CD4-positive, alpha-beta T cell treated with Interleukin-17A for 4 hours (primary cell): ENCODE data around the gene SAMD5.

ENCODE experiments used
- DNase-seq: peaks from one replicate; pipeline ENCODE4 v3.0.0-alpha.2; 2020; ENCODE audit warnings: mixed read lengths

The SAMD5 gene

DNA sequence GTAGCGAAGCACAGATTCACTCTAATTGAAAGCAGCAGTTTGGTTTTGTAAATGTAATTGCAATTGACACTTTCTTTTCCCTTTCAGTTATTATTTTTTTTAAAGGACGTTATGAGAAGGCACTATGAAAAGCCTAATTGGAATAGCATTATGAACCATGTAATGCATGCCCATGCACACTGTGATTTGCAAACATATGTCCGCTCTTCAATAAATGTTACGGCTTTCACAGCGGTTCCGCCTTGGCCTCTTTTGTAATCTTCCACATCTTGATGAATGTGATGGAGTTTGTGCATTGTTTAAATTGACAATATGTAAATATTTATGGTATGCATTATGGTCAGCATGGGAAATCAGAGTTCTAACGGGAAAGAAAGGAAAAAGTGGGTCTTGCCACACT, 61.3 kb downstream of the SAMD5 start:
- no peak for DNase-seq

DNA sequence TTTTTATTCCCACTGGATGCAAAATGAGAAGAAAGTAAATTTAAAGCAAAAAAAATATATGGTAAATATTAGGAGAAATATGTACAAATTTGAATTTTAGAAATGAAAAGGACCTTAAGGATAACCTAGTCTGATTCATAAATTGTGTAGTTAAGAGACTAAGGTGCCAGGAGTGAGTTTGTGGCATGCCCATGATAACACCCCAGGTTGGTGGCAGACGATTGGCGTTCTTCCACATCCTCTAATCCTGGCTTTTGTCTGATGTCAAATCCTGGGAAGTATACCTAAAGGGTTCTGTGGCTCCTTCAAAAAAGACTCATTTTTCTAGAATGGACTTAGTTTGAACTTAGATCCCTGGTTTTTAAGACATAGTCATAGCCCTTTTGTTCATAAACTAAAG, 62.2 kb downstream of the SAMD5 start:
- no peak for DNase-seq

DNA sequence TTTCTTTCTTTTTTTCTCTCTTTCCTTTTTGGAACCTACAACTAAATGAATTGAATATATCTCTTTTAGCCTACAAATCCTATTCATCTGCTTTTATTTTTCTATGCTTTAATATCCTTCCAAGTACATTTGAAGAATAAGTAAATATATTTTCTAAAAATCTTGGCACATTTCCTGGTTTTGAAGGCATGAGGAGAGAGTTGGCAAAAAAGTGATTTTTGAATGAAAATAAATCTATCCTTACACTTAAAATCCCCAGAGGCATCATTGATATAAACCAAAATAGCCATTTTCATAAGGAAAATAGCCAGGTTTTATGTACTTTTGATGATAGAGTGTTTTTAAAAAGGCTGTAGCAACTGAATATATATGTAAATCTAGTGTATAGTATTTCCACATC, 69.0 kb downstream of the SAMD5 start:
- DNase-seq = no peak

DNA sequence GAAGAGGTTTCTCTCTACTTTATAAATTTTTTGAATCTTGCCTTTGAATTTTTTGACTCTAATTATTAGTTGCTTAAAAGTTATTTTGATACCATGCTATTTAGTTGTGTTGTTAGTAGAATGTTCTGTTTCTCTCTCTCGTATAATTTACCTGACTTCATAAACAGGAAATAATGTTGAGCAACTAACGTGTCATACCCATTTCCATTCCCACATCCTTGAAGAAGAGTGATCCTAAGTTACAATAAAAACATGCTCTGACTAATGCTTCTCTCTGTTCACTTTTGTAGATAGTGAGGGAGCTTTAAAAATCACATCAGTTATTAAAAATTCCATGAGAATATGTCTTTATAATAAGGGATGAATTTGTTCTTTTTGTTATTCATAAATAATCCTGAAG, 69.7 kb downstream of the SAMD5 start:
- DNase-seq = no peak

DNA sequence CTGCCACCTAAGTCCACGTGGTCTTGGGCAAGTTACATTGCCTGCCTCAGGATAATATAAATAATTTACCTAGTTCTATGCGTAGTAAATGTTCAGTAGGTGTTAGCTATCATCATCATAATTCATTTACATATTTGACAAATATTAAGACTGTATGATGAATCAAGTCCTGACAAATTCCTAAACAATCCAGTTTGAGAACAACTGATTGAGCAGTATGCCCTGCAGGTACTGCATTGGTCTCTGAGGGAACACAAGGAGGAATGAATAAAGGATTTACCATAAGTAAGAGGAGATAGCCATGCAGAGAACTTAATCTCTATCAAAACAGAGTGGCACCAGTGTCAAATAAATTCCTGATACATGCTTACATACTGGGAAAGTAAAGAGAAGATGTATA, 70.4 kb downstream of the SAMD5 start:
- DNase-seq = no peak

DNA sequence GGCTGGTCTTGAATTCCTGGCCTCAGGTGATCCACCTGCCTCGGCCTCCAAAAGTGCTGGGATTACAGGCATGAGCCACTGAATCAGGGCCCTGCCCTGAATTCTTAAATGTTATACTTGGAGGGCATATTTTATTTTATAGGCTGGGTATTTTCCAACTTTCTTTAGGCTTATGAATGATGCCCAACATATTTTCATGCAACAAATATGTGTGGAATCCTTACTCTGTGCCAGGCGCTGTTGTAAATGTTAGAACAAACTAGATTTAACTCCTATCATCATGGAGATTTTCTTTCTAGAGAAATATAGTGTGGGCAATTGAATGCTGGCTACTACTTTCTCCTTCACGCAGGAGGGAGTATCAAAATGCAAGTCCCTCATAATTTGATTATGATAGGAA, 71.2 kb downstream of the SAMD5 start:
- no peak for DNase-seq

DNA sequence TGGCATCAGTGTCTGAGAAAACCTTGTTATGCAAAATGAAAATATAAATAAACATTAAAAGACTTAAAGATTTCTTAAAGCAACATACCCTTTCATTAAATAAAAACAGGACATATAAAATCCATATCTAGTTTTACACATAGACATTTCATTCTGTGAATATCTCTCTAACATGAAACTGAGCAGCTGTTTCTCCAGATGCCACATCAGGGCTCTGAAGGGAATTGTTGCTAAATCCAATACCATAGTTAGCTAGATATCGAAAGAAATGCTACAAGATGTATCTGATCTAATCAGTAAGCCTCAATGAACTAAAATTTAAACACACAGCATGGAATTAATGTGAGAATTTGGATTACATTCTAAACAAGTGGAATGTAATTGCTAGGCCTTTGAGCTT, 74.5 kb downstream of the SAMD5 start:
- DNase-seq = no peak

DNA sequence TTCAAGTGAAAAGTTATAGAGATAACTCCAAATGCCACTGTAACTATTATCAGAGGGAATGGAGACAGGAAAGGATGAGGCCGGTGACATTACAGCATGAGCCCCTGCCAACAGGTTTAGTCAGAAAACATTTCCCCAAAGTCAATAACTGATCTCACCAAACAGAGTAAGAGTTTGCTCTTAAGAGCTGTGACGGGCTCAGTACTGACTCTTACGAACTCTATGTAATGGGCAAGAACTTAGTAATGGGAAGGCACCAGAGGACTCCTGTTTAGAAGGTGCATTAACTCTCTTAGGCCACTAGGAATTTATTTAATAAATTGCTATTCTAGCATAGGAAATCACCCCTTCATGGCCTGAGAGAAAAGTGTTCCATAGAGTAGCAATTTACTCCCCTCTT, 76.8 kb downstream of the SAMD5 start:
- no peak for DNase-seq

DNA sequence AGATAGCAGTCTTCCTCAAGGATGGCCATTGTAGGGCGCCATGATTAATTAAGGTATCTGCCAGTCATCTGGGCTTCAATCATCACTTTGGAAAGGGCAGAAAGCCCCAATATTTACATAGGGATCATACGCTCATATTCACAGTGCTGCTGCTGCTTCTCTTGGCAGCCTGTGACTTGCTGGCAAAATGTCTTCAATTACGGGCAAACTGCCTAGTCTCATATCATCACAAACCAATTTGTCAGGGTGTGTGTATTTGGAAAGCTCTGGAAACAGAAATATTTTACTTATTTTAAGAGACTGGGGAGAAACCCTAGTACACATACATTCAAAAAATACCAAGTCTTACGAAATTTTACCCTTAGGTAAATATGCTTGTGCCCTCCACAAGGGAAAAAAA, 77.6 kb downstream of the SAMD5 start:
- DNase-seq = no peak

DNA sequence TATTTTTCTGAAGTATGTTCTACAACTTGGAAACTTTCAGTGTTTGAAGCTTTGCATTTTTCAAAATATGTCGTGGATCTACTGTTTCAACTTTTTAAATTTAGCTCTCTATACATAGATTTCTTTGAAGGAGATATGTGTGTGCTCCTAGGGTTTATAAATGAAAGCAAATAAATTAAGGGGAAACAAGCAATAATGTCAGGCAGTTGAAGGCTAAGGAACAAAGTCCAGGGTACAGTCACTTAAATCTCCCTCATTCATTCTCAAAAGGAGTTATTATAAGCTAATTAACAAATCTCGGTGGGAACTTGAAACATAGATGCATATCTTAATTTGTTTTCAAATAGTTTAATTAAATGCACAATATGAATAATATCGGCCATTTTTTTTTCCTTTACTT, 79.4 kb downstream of the SAMD5 start:
- no peak for DNase-seq

DNA sequence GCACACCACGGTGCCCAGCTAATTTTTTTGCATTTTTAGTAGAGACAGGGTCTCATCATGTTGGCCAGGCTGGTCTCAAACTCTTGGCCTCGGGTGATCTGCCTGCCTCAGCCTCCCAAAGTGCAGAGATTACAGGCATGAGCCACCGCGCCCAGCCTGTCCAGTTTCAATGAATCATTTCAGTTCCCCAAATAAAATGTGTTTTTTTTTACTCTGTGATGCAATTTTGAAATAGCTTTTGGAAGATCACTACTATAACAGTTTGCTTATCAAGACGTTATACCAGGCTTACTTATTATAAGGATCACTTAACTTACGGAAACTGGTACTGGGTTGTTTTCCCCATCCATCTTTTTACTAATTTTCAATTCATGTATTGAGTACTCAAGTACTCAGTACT, 80.0 kb downstream of the SAMD5 start:
- no peak for DNase-seq

DNA sequence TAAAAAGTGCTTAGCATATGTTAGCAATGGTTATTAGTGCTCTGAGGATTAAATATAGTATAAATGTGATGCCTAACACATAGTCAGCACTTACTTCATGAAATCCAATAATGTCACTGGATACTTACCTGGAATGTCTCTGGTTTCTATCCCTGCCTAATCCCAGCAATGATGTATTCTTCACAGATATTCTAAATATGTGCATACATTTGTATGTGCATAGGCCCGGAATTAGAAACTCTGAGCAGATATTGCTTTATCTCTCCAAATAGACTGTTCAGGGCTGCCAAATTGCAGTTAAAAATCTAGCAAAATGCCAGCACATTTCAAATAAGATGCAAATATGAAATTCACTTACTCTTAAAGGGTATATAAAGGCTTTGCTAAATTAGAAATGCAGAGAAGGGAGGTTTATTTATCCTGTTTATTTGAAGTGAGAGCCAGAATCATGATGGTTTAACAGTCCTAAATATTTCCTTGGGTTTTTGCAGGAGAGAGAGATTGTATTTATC, 81.3 kb downstream of the SAMD5 start:
- no peak for DNase-seq

DNA sequence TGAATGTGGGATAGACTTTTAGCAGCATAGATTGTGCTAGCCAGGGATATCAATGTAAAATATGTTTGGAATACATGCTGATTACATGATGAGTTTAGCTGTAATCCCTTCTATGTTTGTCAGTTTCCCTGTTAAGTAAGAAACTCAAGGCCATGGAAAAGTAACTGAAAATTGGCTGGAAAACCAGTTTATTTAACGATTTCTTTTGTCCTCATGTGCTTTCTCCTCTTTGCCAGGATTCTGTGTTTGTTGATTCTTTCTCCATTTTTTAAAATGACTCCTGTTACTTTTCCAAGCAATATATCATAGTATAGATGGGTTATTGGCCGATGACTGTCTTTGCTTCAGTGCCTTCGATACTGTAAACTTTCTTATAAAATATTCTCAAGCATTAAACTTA, 87.5 kb downstream of the SAMD5 start:
- no peak for DNase-seq

DNA sequence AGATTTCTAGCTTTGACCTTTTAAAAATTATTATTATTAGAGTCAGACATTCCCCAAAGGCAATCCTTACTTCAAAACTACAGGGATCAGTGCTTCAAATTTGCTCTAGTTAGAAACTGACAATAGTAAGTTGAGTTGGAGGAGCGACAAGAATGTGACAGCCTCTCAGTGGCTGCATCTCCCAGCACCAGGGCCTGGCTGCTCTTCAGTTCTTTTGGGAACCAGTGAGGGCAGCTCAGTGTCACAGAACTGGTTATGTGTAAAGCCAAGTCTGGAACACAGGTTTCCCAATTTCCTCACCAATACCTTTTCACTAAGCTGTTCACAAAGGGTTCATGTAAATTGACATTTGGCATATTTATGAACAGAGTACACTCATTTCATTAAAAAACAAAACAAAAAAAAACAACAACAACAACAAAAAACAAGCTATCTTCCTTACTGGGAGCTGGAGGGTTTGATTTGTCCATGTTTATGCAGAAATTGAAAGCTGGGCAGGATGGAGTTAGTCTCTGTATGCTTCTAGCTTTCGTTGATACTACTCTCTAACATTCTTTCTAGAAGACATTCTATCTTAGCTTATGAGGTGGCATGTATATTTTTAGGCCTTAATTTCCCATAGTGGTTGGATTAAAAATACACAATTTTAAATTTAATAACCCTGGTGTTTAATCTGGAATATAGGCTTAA, 95.0 kb downstream of the SAMD5 start:
- DNase-seq = no peak

DNA sequence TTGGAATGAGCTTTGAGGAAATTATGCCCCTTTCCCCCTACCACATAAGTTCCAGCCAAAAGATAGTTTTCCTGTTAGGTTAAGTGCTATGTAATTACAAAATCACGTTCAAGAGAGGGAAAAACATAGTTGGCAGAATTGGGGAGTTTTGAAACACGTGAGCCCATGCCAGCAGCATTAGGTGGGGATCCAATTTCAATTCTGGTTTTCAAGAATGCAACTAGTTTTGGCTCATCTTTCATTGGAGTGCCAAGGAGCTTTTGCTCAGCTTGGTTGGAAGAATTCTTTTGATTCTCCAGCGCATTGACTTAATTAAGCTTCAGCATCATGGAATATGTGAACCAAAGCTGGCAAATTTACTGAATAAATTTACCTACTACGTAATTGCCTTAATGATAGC, 95.9 kb downstream of the SAMD5 start:
- DNase-seq = no peak

DNA sequence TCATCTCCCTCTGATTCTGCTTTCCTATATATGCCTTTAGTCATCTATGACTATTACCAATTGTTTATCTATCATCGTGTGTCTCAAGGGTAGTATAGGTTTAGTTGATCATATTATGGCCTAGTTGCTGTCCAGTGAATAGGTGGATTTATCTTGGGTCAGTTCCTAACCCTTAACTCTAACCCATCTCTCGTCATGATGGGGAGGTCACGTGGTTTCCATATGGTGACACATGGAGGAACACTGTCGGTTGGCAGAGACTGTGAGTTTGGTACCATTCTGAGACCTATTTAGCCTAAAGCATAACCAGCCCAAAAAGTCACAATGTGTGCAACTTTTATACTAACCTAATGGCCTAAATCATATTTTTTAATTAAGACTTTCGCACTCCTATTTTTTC, 103.5 kb downstream of the SAMD5 start:
- DNase-seq = no peak

DNA sequence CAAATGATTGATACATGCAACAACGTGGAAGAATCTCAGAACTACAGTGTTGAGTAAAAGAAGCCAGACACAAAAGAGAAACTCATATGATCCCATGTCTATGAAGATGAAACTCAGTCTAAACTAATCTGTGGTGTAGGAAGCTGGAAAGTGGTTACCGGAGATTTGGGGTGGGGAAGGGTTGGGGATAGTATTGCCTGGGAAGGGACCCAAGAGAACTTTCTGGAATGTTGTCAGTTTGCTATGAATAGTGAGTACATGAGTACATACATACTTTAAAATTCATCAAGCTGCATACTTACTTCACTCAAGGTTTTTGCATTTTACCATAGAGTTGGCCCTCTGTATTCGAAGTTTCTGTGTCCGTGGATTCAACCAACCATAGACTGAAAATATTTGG, 106.0 kb downstream of the SAMD5 start:
- DNase-seq = no peak

DNA sequence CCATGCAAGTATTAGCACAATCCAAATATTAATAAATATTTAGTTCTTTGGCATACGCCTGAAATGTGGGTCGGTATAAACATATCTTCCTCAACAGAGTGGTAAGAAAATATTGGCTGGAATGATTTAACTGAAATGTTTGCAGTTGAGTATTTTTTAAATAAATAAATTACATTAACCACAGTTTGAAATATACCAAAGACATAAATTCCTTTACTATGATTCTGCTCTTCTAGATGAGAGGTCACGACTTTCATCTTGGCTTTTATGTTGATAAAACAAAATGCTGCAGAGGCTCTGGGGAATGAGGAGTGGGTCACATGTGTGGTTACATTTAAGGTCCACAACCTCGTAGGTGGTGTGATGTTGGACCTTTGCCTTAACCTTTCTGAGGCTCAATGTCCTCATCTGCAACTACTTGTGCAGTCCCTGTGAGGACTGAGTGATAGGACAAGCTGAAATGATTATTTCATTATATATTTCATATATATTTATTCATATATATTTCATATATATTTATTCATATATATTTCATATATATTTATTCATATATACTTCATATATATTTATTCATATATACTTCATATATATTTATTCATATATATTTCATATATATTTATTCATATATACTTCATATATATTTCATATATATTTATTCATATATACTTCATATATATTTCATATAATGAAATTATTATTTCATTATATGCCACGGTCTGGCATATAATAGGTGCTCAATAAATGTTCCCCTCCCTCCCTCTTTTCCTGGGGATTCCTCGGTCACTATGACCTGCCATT, 107.4 kb downstream of the SAMD5 start:
- no peak for DNase-seq

DNA sequence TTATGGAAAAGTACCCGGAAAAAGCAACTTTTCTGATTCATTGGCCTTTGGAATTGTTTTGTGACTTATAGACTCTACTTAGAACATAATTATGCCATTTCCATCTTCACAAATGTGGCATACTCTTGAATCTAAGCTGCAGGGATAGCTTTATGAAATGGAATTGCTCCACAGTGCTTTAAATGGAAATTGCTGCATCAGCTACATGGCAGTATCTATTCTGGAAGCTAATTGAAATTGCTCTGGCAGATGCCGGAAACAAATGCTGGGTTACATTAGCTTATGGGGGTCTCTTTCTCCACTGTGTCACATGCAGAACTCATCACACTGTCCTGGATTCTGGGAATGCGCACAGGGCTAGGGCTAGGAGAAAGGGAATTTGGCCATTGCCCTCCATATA, 108.9 kb downstream of the SAMD5 start:
- no peak for DNase-seq

DNA sequence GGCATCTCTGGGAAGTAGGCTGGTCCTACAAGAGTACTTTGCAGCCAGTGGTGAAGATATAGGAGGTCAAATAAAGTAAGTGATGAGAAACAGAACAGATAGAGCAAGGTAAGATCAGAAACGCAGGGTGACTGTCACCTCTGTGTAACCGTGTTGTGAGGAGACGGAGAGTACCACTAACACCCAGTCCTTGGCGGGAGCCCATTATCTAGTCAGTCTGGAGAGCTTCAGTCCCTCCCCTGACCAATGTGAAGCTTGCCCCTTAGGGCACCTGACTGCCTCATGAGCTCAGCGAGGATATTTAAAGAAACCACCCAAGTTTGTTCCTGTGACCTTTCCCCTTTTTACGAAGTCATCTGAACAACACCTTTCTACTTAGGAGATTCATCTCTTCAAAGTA, 110.0 kb downstream of the SAMD5 start:
- DNase-seq = no peak

DNA sequence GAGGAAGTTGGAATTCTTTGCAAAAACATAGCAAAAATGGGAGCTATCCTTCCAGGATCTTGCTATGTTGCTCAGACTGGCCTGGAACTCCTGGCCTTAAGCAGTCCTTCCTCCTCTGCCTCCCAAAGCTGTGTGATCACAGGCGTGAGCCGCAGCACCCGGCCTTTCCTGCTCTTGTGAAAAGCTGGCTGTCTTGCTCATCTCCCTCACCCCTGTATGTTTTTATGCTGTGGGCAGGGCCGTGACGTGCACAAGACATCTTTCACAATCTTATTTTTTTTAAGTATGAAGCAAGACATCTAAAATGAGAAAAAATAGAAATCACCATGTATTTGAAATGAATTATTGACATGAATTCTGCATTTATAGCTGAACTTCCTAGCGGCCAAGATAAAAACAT, 110.4 kb downstream of the SAMD5 start:
- no peak for DNase-seq
